HG02623 (cell line): ENCODE data around the gene GNL1.
"Not testable (repeated sequence)": the region's sequence is repeated elsewhere in the genome, so short reads cannot be mapped to it uniquely, and the experiment has no call there.

Experiments used
- ATAC-seq: cut with Tn5 transposase; IDR thresholded peaks from one replicate; pipeline ENCODE4 v1.9.1; 2021; ENCODE audit warnings: moderate library complexity; ENCODE audit not compliant: unreplicated experiment

Gene GNL1

GRCh38 chr6:30533460-30534294 lies 22.6 kb downstream of the GNL1 start:
- no peak for ATAC-seq

GRCh38 chr6:30530014-30530413 lies 26.3 kb downstream of the GNL1 start:
- no peak for ATAC-seq

GRCh38 chr6:30529349-30529875 lies 26.9 kb downstream of the GNL1 start:
- not testable (repeated sequence) for ATAC-seq

- not testable (repeated sequence) for ATAC-seq
These were observed 29.8 kb downstream of the GNL1 start for GRCh38 chr6:30526444-30526843.

GRCh38 chr6:30521952-30522351 lies 34.3 kb downstream of the GNL1 start:
- not testable (repeated sequence) for ATAC-seq

GRCh38 chr6:30521082-30521481 lies 35.2 kb downstream of the GNL1 start:
- not testable (repeated sequence) for ATAC-seq

GRCh38 chr6:30520522-30520921 lies 35.8 kb downstream of the GNL1 start:
- ATAC-seq: no peak

GRCh38 chr6:30518505-30519145 lies 37.7 kb downstream of the GNL1 start:
- not testable (repeated sequence) for ATAC-seq

GRCh38 chr6:30517767-30518504 lies 38.4 kb downstream of the GNL1 start:
- ATAC-seq: not testable (repeated sequence)

GRCh38 chr6:30516754-30517076 lies 39.6 kb downstream of the GNL1 start:
- ATAC-seq: not testable (repeated sequence)

GRCh38 chr6:30515944-30516753 lies 40.1 kb downstream of the GNL1 start:
- ATAC-seq: peak; percentile 58

GRCh38 chr6:30515106-30515505 lies 41.2 kb downstream of the GNL1 start:
- ATAC-seq: no peak

GRCh38 chr6:30513451-30513850 lies 42.8 kb downstream of the GNL1 start:
- no peak for ATAC-seq

- ATAC-seq: no peak
These were observed 45.1 kb downstream of the GNL1 start for GRCh38 chr6:30511169-30511546.

GRCh38 chr6:30510419-30511168 lies 45.7 kb downstream of the GNL1 start:
- ATAC-seq: no peak

GRCh38 chr6:30508890-30509736 lies 47.2 kb downstream of the GNL1 start:
- ATAC-seq: no peak

GRCh38 chr6:30507849-30508827 lies 48.2 kb downstream of the GNL1 start:
- no peak for ATAC-seq
